NCI-H1436 (cell line): ENCODE data around the gene GOLGA6B.
"Not testable (repeated sequence)": the region's sequence is repeated elsewhere in the genome, so short reads cannot be mapped to it uniquely, and the experiment has no call there.

Experiments used
- DNase-seq: peaks from one replicate; lab custom pipeline; 2025; lab: John Stamatoyannopoulos, UW

Gene GOLGA6B

GRCh38 chr15:72654397-72654796 lies at the start of gene GOLGA6B:
Gene GOLGA6B (plus strand): TSS chr15:72654697. CDS start chr15:72654738, 41 bp downstream.
- DNase-seq = not testable (repeated sequence)

GRCh38 chr15:72604794-72605193 lies 49.7 kb upstream of the GOLGA6B start:
- DNase-seq = no peak

GRCh38 chr15:72608084-72608483 lies 46.4 kb upstream of the GOLGA6B start:
- not testable (repeated sequence) for DNase-seq

GRCh38 chr15:72609862-72610261 lies 44.6 kb upstream of the GOLGA6B start:
- DNase-seq = no peak

GRCh38 chr15:72612324-72612723 lies 42.2 kb upstream of the GOLGA6B start:
- not testable (repeated sequence) for DNase-seq

- no peak for DNase-seq
These were observed 39.5 kb upstream of the GOLGA6B start for GRCh38 chr15:72614810-72615532.

- DNase-seq = not testable (repeated sequence)
These were observed 38.8 kb upstream of the GOLGA6B start for GRCh38 chr15:72615533-72616233.

- DNase-seq = no peak
These were observed 37.8 kb upstream of the GOLGA6B start for GRCh38 chr15:72616491-72617210.

- DNase-seq = not testable (repeated sequence)
These were observed 30.6 kb upstream of the GOLGA6B start for GRCh38 chr15:72623854-72624253.

GRCh38 chr15:72626153-72626552 lies 28.3 kb upstream of the GOLGA6B start:
- not testable (repeated sequence) for DNase-seq

- not testable (repeated sequence) for DNase-seq
These were observed 26.0 kb upstream of the GOLGA6B start for GRCh38 chr15:72628249-72629067.

GRCh38 chr15:72629068-72629570 lies 25.4 kb upstream of the GOLGA6B start:
- DNase-seq = not testable (repeated sequence)

GRCh38 chr15:72636519-72637282 lies 17.8 kb upstream of the GOLGA6B start:
- DNase-seq = not testable (repeated sequence)

GRCh38 chr15:72639759-72640483 lies 14.6 kb upstream of the GOLGA6B start:
- DNase-seq = not testable (repeated sequence)

GRCh38 chr15:72642271-72642670 lies 12.2 kb upstream of the GOLGA6B start:
- DNase-seq = not testable (repeated sequence)

- DNase-seq = not testable (repeated sequence)
These were observed 5.8 kb upstream of the GOLGA6B start for GRCh38 chr15:72648631-72649253.

- DNase-seq = not testable (repeated sequence)
These were observed 1.5 kb downstream of the GOLGA6B start for GRCh38 chr15:72656014-72656413.

- not testable (repeated sequence) for DNase-seq
These were observed 6.6 kb downstream of the GOLGA6B start for GRCh38 chr15:72661081-72661480.

- DNase-seq = not testable (repeated sequence)
These were observed 9.4 kb downstream of the GOLGA6B start for GRCh38 chr15:72663931-72664330.
